Vagina (tissue), 2 donors: Measurements from ENCODE around the gene RAB13. TPM values are rescaled to one million over a fixed set of nuclear protein-coding genes. Genes with fewer than 3 reads are reported as not detected.
"Not testable (repeated sequence)": the region's sequence is repeated elsewhere in the genome, so short reads cannot be mapped to it uniquely, and the experiment has no call there.

Experiments
- DNase-seq, 2 donors: peaks; one replicate each; pipeline ENCODE4 v3.0.0-alpha.2; 2017; ENCODE audit errors: extremely low spot score in 2 of 2
- H3K27ac ChIP-seq: fragments of 200-600 bp; sonication (generic); one replicate; pipeline ENCODE4 v1.5.1; 2019
- H3K27me3 ChIP-seq: fragments of 200-600 bp; sonication (generic); one replicate; pipeline ENCODE4 v1.5.1; 2019
- H3K36me3 ChIP-seq, 2 donors: fragments of 200-600 bp; sonication (generic); one replicate each; pipeline ENCODE4 v1.5.1; 2017 to 2019
- H3K4me1 ChIP-seq: fragments of 200-600 bp; sonication (generic); one replicate; pipeline ENCODE4 v1.5.1; 2019
- H3K4me3 ChIP-seq, 2 donors: fragments of 200-600 bp; sonication (generic); 1 replicate in 1 of 2; 2 replicates in 1 of 2; pipeline ENCODE4 v1.5.1; 2016 to 2019
- H3K9me3 ChIP-seq: fragments of 200-600 bp; sonication (generic); one replicate; pipeline ENCODE4 v1.5.1; 2019
- POLR2A ChIP-seq, 2 donors: fragments of 450-650 bp; IDR thresholded peaks; one replicate each; pipeline ENCODE4 v1.6.1; 2017; ENCODE audit warnings: antibody characterized with exemption in 2 of 2, mild to moderate bottlenecking in 2 of 2, moderate library complexity in 2 of 2
- POLR2AphosphoS5 ChIP-seq, 2 donors: sonication (generic); formaldehyde crosslinking; IDR thresholded peaks; one replicate each; pipeline ENCODE4 v1.9.0; 2017; ENCODE audit warnings: antibody characterized with exemption in 2 of 2, mild to moderate bottlenecking in 2 of 2, low read depth in 1 of 2; ENCODE audit not compliant: insufficient read depth in 1 of 2
- intact Hi-C: fragments of 100-400 bp; cut with DNase I; formaldehyde crosslinking; loops from one replicate; pipeline ENCODE4 v1.15.1; 2023
- total RNA-seq: library from RNA; depleted of rRNA; stranded (reverse); fragments of >200 nt; gene quantifications from one replicate; pipeline ENCODE4 v1.2.3, GENCODE V29; 2016
- TF ChIP-seq, protein P1 (sequence below), 3 experiments: fragments of 450-650 bp in 2 of 3; fragments of 200-600 bp in 1 of 3; sonication (generic) in 1 of 3; IDR thresholded peaks; one replicate each; pipeline ENCODE4 v1.5.1; 2017 to 2019; ENCODE audit warnings: antibody characterized with exemption in 3 of 3, mild to moderate bottlenecking in 2 of 3, moderate library complexity in 2 of 3

Gene RAB13
- total RNA-seq, 1 donor from 2014 or later, result 49.8 TPM

DNA sequence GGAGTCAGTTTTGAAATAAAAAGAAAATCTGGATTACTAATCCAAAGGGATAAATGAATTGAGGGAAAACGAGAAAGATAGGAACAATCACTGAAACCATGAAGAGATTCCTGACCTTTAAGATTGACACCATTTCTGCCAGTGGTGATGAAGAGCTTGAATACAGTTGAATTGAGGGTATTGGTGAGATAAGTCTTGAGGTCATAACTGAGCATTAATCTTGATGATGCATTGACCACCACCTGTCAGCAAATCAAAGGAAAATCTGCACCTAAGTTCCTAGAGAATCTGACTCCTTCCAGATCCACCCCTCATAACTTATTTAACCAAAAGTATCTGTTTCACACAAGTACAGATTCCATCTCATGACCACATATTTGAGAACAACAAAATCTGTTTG lies 26.0 kb upstream of the RAB13 start:
- H3K4me3 ChIP-seq, result no peak overlapping the region
- H3K27me3 ChIP-seq, result no peaks in the 10 kb centered on the region
- no peak overlapping the region for H3K27ac ChIP-seq

DNA sequence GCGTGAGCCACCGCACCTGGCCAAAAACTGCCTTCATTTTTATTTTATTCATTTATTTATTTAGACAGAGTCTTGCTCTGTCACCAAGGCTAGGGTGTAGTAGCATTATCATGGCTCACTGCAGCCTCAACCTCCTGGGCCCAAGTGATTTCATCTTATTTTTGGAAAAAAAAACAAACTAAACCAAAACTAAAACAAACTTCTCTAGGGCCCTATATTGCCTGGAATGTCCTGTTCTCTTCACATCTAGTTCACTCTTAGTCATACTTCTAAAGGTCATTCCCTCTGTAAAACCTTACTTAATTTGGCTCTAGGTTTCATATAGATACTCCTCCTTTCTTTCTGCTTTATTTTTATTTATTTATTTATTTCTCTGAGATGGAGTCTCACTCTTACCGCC lies 20.0 kb upstream of the RAB13 start:
- Histone ChIP-seq H3K36me3 (no peaks in the 10 kb centered on the region), H3K4me3 (no peak overlapping the region), H3K27ac (no peak overlapping the region), H3K4me1 (no peaks in the 10 kb centered on the region), H3K9me3 (no peaks in the 10 kb centered on the region), H3K27me3 (no peaks in the 10 kb centered on the region)
- TF ChIP-seq POLR2A (IDR thresholded peaks at IDR 0.05), result no peak
- TF ChIP-seq POLR2AphosphoS5 (IDR thresholded peaks at IDR 0.05; ENCODE audit: insufficient read depth in 1 of 2, low read depth in 1 of 2), result no peak
- TF ChIP-seq, protein P1, sequence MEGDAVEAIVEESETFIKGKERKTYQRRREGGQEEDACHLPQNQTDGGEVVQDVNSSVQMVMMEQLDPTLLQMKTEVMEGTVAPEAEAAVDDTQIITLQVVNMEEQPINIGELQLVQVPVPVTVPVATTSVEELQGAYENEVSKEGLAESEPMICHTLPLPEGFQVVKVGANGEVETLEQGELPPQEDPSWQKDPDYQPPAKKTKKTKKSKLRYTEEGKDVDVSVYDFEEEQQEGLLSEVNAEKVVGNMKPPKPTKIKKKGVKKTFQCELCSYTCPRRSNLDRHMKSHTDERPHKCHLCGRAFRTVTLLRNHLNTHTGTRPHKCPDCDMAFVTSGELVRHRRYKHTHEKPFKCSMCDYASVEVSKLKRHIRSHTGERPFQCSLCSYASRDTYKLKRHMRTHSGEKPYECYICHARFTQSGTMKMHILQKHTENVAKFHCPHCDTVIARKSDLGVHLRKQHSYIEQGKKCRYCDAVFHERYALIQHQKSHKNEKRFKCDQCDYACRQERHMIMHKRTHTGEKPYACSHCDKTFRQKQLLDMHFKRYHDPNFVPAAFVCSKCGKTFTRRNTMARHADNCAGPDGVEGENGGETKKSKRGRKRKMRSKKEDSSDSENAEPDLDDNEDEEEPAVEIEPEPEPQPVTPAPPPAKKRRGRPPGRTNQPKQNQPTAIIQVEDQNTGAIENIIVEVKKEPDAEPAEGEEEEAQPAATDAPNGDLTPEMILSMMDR (IDR thresholded peaks at IDR 0.05), result no peak
- intact Hi-C loops, result no loop called here
- DNase-seq, result no peak

More for the DNA sequence above, 26.0 kb upstream of the RAB13 start:
- TF ChIP-seq POLR2AphosphoS5 (IDR thresholded peaks at IDR 0.05; ENCODE audit: insufficient read depth in 1 of 2, low read depth in 1 of 2) (no peak), POLR2A (IDR thresholded peaks at IDR 0.05) (no peak)
- TF ChIP-seq, protein P1 (IDR thresholded peaks at IDR 0.05), result no peak
- Histone ChIP-seq H3K36me3 (no peaks in the 10 kb centered on the region), H3K4me1 (no peaks in the 10 kb centered on the region), H3K9me3 (no peaks in the 10 kb centered on the region)
- intact Hi-C loops, result no loop called here
- no peak for DNase-seq

DNA sequence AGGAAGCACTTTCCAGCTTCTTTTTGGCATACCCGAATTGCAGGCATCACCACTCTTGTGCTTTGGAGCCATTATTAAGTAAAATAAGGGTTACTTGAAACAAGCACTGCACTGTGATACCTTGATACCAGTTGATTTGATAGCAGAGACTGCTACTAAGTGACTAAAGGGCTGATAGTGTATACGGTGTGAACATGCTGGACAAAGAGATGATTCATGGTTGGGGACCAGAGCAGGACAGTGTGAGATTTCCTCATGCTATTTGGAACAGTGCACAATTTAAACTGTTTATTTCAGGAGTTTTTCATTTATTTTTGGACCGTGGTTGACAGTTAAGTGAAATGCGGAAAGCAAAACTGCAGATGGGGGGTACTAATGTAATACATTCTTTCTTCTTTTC lies 14.3 kb upstream of the RAB13 start:
- intact Hi-C loops, result no loop called here
- no peak overlapping the region for H3K27ac ChIP-seq

DNA sequence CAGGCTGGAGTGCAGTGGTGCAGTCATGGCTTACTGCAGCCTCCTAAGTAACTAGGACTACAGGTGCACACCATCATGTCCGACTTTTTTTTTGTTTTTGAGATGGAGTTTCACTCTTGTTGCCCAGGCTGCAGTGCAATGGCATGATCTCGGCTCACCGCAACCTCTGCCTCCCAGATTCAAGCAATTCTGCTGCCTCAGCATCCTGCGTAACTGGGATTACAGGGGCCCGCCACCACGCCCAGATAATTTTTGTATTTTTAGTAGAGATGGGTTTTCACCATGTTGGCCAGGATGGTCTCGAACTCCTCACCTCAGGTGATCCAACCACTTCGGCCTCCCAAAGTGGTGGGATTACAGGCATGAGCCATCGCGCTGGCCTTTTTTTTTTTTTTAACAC lies 10.7 kb upstream of the RAB13 start:
- H3K9me3 ChIP-seq, H3K4me3 ChIP-seq, intact Hi-C loops, H3K27me3 ChIP-seq, DNase-seq, H3K27ac ChIP-seq: not testable (repeated sequence)
- Histone ChIP-seq H3K4me1 (peaks cover 14% of the 10 kb centered on the region), H3K36me3 (peaks cover 0 to 33% of the 10 kb centered on the region in 2 donors)

More for the DNA sequence above, 14.3 kb upstream of the RAB13 start:
- Histone ChIP-seq H3K9me3 (no peaks in the 10 kb centered on the region), H3K27me3 (no peaks in the 10 kb centered on the region), H3K36me3 (peaks cover 0 to 2% of the 10 kb centered on the region in 2 donors), H3K4me1 (no peaks in the 10 kb centered on the region), H3K4me3 (no peak overlapping the region)
- no peak for DNase-seq
- TF ChIP-seq, protein P1 (IDR thresholded peaks at IDR 0.05), result no peak
- TF ChIP-seq POLR2A (IDR thresholded peaks at IDR 0.05), result no peak
- TF ChIP-seq POLR2AphosphoS5 (IDR thresholded peaks at IDR 0.05; ENCODE audit: insufficient read depth in 1 of 2, low read depth in 1 of 2), result no peak

DNA sequence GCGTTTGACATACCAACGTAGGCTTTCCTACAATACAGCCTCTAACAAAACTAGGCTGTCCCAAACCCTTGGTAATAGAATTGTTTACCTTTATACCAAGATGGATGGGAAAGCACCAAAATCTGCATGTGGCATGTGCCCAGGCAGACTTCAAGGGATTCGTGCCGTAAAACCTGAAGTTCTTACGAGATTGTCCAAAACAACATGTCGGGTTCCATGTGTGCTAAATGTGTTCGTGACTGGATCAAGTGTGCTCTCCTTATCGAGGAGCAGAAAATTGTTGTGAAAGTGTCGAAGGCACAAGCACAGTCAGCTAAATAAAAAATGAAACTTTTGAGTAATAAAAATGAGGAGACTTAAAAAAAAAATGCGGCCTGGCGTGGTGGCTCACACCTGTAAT lies 9.5 kb upstream of the RAB13 start:
- Histone ChIP-seq H3K4me1 (peaks cover 22% of the 10 kb centered on the region), H3K4me3 (no peak overlapping the region), H3K27ac (no peak overlapping the region), H3K27me3 (no peaks in the 10 kb centered on the region), H3K9me3 (no peaks in the 10 kb centered on the region), H3K36me3 (peaks cover 0 to 34% of the 10 kb centered on the region in 2 donors)
- TF ChIP-seq POLR2A (IDR thresholded peaks at IDR 0.05) (no peak), POLR2AphosphoS5 (IDR thresholded peaks at IDR 0.05; ENCODE audit: insufficient read depth in 1 of 2, low read depth in 1 of 2) (no peak)
- TF ChIP-seq, protein P1 (IDR thresholded peaks at IDR 0.05), result no peak
- no peak for DNase-seq
- intact Hi-C loops, result no loop called here
